ENCODE measurements around the gene CCDC85C. TPM values are rescaled to one million over a fixed set of nuclear protein-coding genes. Genes with fewer than 3 reads are reported as not detected.

CCDC85C gene
- total RNA-seq, 1 experiment from 2014 or later = 33.2 TPM

DNA sequence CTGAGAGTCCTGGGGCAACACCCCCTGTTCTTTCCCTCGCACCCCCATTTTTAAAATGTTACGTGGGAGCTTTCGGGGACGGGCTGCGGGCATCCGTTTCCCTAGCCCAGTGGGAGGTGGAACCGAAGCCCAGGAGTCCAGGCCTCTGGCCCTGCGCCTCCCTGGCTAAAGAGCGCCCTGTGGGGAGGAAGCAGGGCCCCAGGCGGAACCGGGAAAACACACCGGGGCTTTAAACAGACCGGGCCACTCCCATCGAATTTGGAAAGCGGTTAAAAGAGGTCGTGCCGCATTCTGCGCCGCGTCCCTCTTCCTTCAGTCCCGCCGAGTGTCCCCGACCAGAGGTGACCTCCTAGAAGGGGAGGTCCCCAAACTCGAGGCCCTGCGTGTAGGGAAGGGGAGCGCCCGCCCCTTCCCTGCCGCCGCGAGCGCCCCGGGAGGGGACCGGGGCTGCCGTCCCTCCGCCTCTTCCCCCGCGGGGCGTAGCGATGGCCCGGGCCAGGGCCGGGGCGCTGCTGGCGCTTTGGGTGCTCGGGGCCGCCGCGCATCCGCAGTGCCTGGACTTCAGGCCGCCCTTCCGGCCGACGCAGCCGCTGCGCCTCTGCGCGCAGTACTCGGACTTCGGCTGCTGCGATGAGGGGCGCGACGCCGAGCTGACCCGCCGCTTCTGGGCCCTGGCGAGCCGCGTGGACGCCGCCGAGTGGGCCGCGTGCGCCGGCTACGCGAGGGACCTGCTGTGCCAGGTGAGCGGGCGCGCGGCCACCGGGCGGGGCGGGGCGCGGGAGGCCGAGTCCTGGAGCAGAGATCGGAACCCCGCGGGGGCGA lies 40.9 kb upstream of the CCDC85C start, which contains the start of gene HHIPL1:
Gene HHIPL1, plus strand, starts transcription at position 407 of the 822 bp plus-strand sequence. Its CDS starts 79 bp downstream, at position 486.
- peak within 1 kb of the TSS; percentile 26; the same call in 1 of the 2 replicates for H3K14ac ChIP-seq (ENCODE audit: insufficient read depth, low read length)
- no peak within 1 kb of the TSS for H2BK5ac ChIP-seq (ENCODE audit: insufficient read length, low read length)
- H3K79me1 ChIP-seq (ENCODE audit: insufficient read depth, low read depth, low read length, poor library complexity, severe bottlenecking) = no peaks in the 10 kb centered on the region
- no peaks in the 10 kb centered on the region for H3K79me2 ChIP-seq (ENCODE audit: insufficient read depth, low read length)
- H3K23me2 ChIP-seq (ENCODE audit: insufficient read length, low read depth, low read length, poor library complexity, severe bottlenecking) = peaks cover 4% of the 10 kb centered on the region
- H2AFZ ChIP-seq (ENCODE audit: low read length) = no peak within 1 kb of the TSS
- H2BK120ac ChIP-seq (ENCODE audit: low read depth, low read length, poor library complexity, severe bottlenecking) = no peak within 1 kb of the TSS
- no peak within 1 kb of the TSS for H4K5ac ChIP-seq (ENCODE audit: insufficient read length, low read depth, low read length)
- no peak within 1 kb of the TSS for H2BK12ac ChIP-seq (ENCODE audit: insufficient read length, low read depth, low read length)
- H3K9ac ChIP-seq (ENCODE audit: extremely low read depth, insufficient read length, low read length) = no peak within 1 kb of the TSS
- H3K9me3 ChIP-seq (ENCODE audit: control insufficient read depth, low read depth, low read length) = no peaks in the 10 kb centered on the region
- Mint-ChIP-seq H3K4me3 (peak within 1 kb of the TSS; percentile 55 to 73), H3K27ac (no peak within 1 kb of the TSS), H3K4me1 (peaks cover 6 to 13% of the 10 kb centered on the region in 2 experiments), H3K27me3 (ENCODE audit: low read depth) (peaks cover 34% of the 10 kb centered on the region), H3K36me3 (ENCODE audit: insufficient read depth in 1 of 3, low read depth in 3 of 3) (no peaks in the 10 kb centered on the region), H3K9me3 (no peaks in the 10 kb centered on the region)
- H3K4ac ChIP-seq (ENCODE audit: low read depth, low read length) = no peak within 1 kb of the TSS
- no peak within 1 kb of the TSS for H4K8ac ChIP-seq (replicated peaks; ENCODE audit: insufficient read length, low read depth, low read length)
- no peak within 1 kb of the TSS for H3T11ph ChIP-seq (ENCODE audit: low read length)
- no peak within 1 kb of the TSS for H2BK20ac ChIP-seq (ENCODE audit: low read depth, low read length, poor library complexity, severe bottlenecking)
- no peaks in the 10 kb centered on the region for H4K20me1 ChIP-seq (ENCODE audit: control insufficient read depth, insufficient read depth, insufficient read length)
- H2AK5ac ChIP-seq (ENCODE audit: insufficient read length, low read length) = no peak within 1 kb of the TSS
- TF ChIP-seq, protein P1, sequence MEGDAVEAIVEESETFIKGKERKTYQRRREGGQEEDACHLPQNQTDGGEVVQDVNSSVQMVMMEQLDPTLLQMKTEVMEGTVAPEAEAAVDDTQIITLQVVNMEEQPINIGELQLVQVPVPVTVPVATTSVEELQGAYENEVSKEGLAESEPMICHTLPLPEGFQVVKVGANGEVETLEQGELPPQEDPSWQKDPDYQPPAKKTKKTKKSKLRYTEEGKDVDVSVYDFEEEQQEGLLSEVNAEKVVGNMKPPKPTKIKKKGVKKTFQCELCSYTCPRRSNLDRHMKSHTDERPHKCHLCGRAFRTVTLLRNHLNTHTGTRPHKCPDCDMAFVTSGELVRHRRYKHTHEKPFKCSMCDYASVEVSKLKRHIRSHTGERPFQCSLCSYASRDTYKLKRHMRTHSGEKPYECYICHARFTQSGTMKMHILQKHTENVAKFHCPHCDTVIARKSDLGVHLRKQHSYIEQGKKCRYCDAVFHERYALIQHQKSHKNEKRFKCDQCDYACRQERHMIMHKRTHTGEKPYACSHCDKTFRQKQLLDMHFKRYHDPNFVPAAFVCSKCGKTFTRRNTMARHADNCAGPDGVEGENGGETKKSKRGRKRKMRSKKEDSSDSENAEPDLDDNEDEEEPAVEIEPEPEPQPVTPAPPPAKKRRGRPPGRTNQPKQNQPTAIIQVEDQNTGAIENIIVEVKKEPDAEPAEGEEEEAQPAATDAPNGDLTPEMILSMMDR (conservative IDR thresholded peaks at IDR 0.05) = 0 out of 3 replicates have a peak, but pooled peaks have one; percentile 14
- H3K4me1 ChIP-seq (ENCODE audit: insufficient read depth, low read length) = no peaks in the 10 kb centered on the region
- H3K4me2 ChIP-seq (ENCODE audit: insufficient read depth, insufficient read length, low read length) = peak within 1 kb of the TSS; percentile 42
- no peak for DNase-seq
- no CpG with 5 or more reads among the region's 91 CpGs for WGBS (ENCODE audit: extremely low coverage, insufficient read length, low lambda C conversion rate)
- H3K23ac ChIP-seq (ENCODE audit: insufficient read length, low read depth, low read length) = no peak within 1 kb of the TSS
- H4K91ac ChIP-seq (ENCODE audit: insufficient read length, low read depth, low read length) = no peak within 1 kb of the TSS
- H3K27ac ChIP-seq (ENCODE audit: insufficient read length, low read depth, low read length) = no peak within 1 kb of the TSS
- H3K18ac ChIP-seq (ENCODE audit: insufficient read length, low read depth, low read length) = peak within 1 kb of the TSS; percentile 24
- H2BK15ac ChIP-seq (ENCODE audit: low read depth, low read length) = no peak within 1 kb of the TSS
- no peak within 1 kb of the TSS for H3K56ac ChIP-seq (ENCODE audit: insufficient read length, low read depth, low read length)
- no peaks in the 10 kb centered on the region; the same call in 1 of the 2 replicates for H3K27me3 ChIP-seq (ENCODE audit: insufficient read depth, low read length)
